A673 (cell line): ENCODE results near the gene NF1. TPM values are rescaled to one million over a fixed set of nuclear protein-coding genes. Genes with fewer than 3 reads are reported as not detected.

Experiments
- BruUV-seq: library from RNA; stranded (reverse); fragments of 400-500 nt; replicated peaks from 2 replicates; lab custom pipeline; 2021; lab: Mats Ljungman, UMichigan
- CTCF ChIA-PET: fragments of 300-600 bp; sonication (Branson Sonifier 250); formaldehyde crosslinking; loops from one replicate; lab custom pipeline; 2022; ENCODE audit warnings: antibody characterized with exemption; lab: Charles Lee
- POLR2A ChIA-PET: fragments of 300-600 bp; sonication (Branson Sonifier 250); formaldehyde crosslinking; loops from one replicate; lab custom pipeline; 2022; ENCODE audit warnings: antibody characterized with exemption; ENCODE audit not compliant: low non-redundant PET; lab: Charles Lee
- DNase-seq: peaks from one replicate; pipeline ENCODE4 v3.0.0-alpha.2; 2015; ENCODE audit warnings: low spot score
- H3K27ac ChIP-seq: fragments of 200-600 bp; sonication (generic); 2 replicates; pipeline ENCODE4 v1.5.1; 2016; ENCODE audit warnings: mixed run types, low read depth, mild to moderate bottlenecking, mixed read lengths, antibody characterized with exemption, low read length; ENCODE audit not compliant: poor library complexity, severe bottlenecking
- H3K27me3 ChIP-seq: fragments of 200-600 bp; sonication (generic); replicated peaks from 2 replicates; pipeline ENCODE4 v1.6.1; 2017; ENCODE audit warnings: mixed run types, low read depth, mild to moderate bottlenecking, mixed read lengths, antibody characterized with exemption, low read length; ENCODE audit not compliant: insufficient read depth, poor library complexity
- H3K36me3 ChIP-seq: fragments of 200-600 bp; sonication (generic); 2 replicates; pipeline ENCODE4 v1.6.1; 2016; ENCODE audit warnings: mixed run types, mild to moderate bottlenecking, mixed read lengths, antibody characterized with exemption, low read length; ENCODE audit not compliant: insufficient read depth, poor library complexity, severe bottlenecking
- H3K4me1 ChIP-seq: fragments of 200-600 bp; sonication (generic); 2 replicates; pipeline ENCODE4 v1.6.1; 2017; ENCODE audit warnings: mixed run types, mild to moderate bottlenecking, mixed read lengths, antibody characterized with exemption, low read length; ENCODE audit not compliant: insufficient read depth, poor library complexity, severe bottlenecking
- H3K4me3 ChIP-seq: fragments of 200-600 bp; sonication (generic); 2 replicates; pipeline ENCODE4 v1.5.1; 2016; ENCODE audit warnings: low read depth, mixed run types, mild to moderate bottlenecking, mixed read lengths, low read length; ENCODE audit not compliant: poor library complexity, severe bottlenecking
- H3K9me3 ChIP-seq: fragments of 200-600 bp; sonication (generic); 2 replicates; pipeline ENCODE4 v1.6.1; 2016; ENCODE audit warnings: mixed run types, low read depth, mild to moderate bottlenecking, mixed read lengths, antibody characterized with exemption, low read length; ENCODE audit not compliant: poor library complexity, severe bottlenecking
- EZH2 ChIP-seq: fragments of 200-600 bp; sonication (generic); IDR thresholded peaks from 2 replicates; pipeline ENCODE4 v1.6.1; 2017; ENCODE audit warnings: borderline replicate concordance, low read depth, mild to moderate bottlenecking, mixed read lengths, antibody characterized with exemption, low read length; ENCODE audit not compliant: poor library complexity, severe bottlenecking
- intact Hi-C: fragments of 100-400 bp; cut with micrococcal nuclease; formaldehyde crosslinking; loops from one replicate; pipeline ENCODE4 v1.10.0; 2022; ENCODE audit not compliant: unreplicated experiment
- total RNA-seq: library from RNA; stranded (reverse); gene quantifications from 2 replicates; pipeline ENCODE4 v1.2.3, GENCODE V29; 2021
- TF ChIP-seq, protein P1 (sequence below): fragments of 300-800, 200-600 bp; sonication (generic); conservative IDR thresholded peaks from 2 replicates; pipeline ENCODE4 v1.5.1; 2017; ENCODE audit warnings: low read depth, mild to moderate bottlenecking, antibody characterized with exemption, low read length, moderate library complexity, mixed read lengths

Gene NF1
- total RNA-seq, 1 experiment from 2014 or later: 32.1 TPM

- no peaks in the 10 kb centered on the region for H3K9me3 ChIP-seq
- ChIA-PET POLR2A (no interaction called here), CTCF (no interaction called here)
- H3K4me3 ChIP-seq: no peak overlapping the region
- no peaks in the 10 kb centered on the region for H3K36me3 ChIP-seq
- no peak overlapping the region for H3K27ac ChIP-seq
- no peak for DNase-seq
- no TSS peak for BruUV-seq
- no peaks in the 10 kb centered on the region for H3K27me3 ChIP-seq
- intact Hi-C loops: no loop called here
- no peak for TF ChIP-seq EZH2
- TF ChIP-seq, protein P1, sequence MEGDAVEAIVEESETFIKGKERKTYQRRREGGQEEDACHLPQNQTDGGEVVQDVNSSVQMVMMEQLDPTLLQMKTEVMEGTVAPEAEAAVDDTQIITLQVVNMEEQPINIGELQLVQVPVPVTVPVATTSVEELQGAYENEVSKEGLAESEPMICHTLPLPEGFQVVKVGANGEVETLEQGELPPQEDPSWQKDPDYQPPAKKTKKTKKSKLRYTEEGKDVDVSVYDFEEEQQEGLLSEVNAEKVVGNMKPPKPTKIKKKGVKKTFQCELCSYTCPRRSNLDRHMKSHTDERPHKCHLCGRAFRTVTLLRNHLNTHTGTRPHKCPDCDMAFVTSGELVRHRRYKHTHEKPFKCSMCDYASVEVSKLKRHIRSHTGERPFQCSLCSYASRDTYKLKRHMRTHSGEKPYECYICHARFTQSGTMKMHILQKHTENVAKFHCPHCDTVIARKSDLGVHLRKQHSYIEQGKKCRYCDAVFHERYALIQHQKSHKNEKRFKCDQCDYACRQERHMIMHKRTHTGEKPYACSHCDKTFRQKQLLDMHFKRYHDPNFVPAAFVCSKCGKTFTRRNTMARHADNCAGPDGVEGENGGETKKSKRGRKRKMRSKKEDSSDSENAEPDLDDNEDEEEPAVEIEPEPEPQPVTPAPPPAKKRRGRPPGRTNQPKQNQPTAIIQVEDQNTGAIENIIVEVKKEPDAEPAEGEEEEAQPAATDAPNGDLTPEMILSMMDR: no peak
- H3K4me1 ChIP-seq: no peaks in the 10 kb centered on the region
Measured at GRCh38 chr17:31405890-31406371, 311.2 kb downstream of the NF1 start.

GRCh38 chr17:31408586-31408985, 313.8 kb downstream of the NF1 start:
- ChIA-PET CTCF (no interaction called here), POLR2A (no interaction called here)
- Histone ChIP-seq H3K27ac (no peak overlapping the region), H3K4me3 (no peak overlapping the region), H3K36me3 (no peaks in the 10 kb centered on the region), H3K4me1 (no peaks in the 10 kb centered on the region), H3K27me3 (no peaks in the 10 kb centered on the region), H3K9me3 (no peaks in the 10 kb centered on the region)
- no TSS peak for BruUV-seq
- intact Hi-C loops: no loop called here
- DNase-seq: no peak
- no peak for TF ChIP-seq EZH2
- TF ChIP-seq, protein P1: no peak

DNA sequence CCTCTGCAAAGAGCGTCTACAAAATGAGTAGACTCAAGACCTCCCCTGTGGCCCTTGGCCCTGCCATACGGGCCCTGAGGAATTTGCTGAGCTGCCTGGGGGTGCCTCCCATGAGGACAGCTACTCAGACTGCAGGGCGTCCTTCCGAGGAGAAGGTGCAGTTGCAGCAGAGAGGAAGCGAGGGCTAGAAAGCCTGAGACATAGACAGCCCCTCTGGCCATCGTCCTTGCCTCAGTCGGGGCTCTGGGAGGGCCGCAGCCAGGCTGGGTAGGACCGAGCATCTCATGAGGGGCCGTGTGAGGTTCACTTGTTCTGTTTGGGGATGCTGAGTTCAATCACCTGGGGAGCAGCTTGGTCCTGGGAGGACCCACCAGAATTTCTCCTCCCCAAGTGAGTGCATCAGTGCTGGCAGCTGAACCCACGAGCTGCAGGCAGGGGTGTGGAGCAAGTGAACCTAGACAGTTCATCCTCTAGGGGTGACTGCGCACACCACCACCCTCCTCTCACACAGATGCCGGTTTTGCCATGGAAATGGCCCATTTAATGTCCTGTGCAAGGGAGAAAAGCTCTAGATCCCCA, 317.0 kb downstream of the NF1 start:
- Histone ChIP-seq H3K4me1 (no peaks in the 10 kb centered on the region), H3K4me3 (no peak overlapping the region), H3K36me3 (no peaks in the 10 kb centered on the region), H3K27ac (no peak overlapping the region), H3K9me3 (no peaks in the 10 kb centered on the region), H3K27me3 (no peaks in the 10 kb centered on the region)
- TF ChIP-seq EZH2: no peak
- TF ChIP-seq, protein P1: no peak
- DNase-seq: no peak
- intact Hi-C loops: no loop called here
- no TSS peak for BruUV-seq
- ChIA-PET CTCF (no interaction called here), POLR2A (no interaction called here)
